WTC11 (cell line): ENCODE results near the gene RFX6. TPM values are rescaled to one million over a fixed set of nuclear protein-coding genes. Genes with fewer than 3 reads are reported as not detected.

ENCODE experiments used
- ATAC-seq: fragments of 200-7000 bp; cut with Tn5 transposase; 2 replicates; pipeline ENCODE4 v1.10.0; 2021; ENCODE audit warnings: mild to moderate bottlenecking, moderate library complexity
- CTCF ChIA-PET: fragments of 300-600 bp; sonication (Branson Sonifier 250); formaldehyde crosslinking; loops from one replicate; lab custom pipeline; 2021; ENCODE audit warnings: antibody characterized with exemption; lab: Charles Lee
- POLR2A ChIA-PET: fragments of 350-600 bp; sonication (Branson Sonifier 250); formaldehyde crosslinking; loops from one replicate; lab custom pipeline; 2021; ENCODE audit warnings: antibody characterized with exemption; lab: Charles Lee
- DNase-seq: peaks from one replicate; pipeline ENCODE4 v3.0.0; 2021; ENCODE audit warnings: low spot score
- H3K27ac Mint-ChIP-seq: 2 replicates; pipeline ENCODE4 v1.8.0; 2021; ENCODE audit warnings: mixed read lengths
- H3K27me3 Mint-ChIP-seq: 2 replicates; pipeline ENCODE4 v1.8.0; 2021; ENCODE audit warnings: low read depth, mild to moderate bottlenecking, moderate library complexity, mixed read lengths
- H3K36me3 Mint-ChIP-seq: 2 replicates; pipeline ENCODE4 v1.8.0; 2021; ENCODE audit warnings: mixed read lengths
- H3K4me1 Mint-ChIP-seq: 2 replicates; pipeline ENCODE4 v1.8.0; 2022; ENCODE audit warnings: mixed read lengths
- H3K4me3 Mint-ChIP-seq: 2 replicates; pipeline ENCODE4 v1.8.0; 2021; ENCODE audit warnings: mild to moderate bottlenecking, moderate library complexity, mixed read lengths
- H3K9me3 Mint-ChIP-seq: 2 replicates; pipeline ENCODE4 v1.8.0; 2021; ENCODE audit warnings: mixed read lengths
- ESRRA ChIP-seq: sonication (generic); formaldehyde crosslinking; IDR thresholded peaks from 2 replicates; pipeline ENCODE4 v1.8.1; 2022; ENCODE audit warnings: mild to moderate bottlenecking, missing genetic modification reagents, borderline replicate concordance
- ETV6 ChIP-seq: sonication (generic); formaldehyde crosslinking; IDR thresholded peaks from 2 replicates; pipeline ENCODE4 v1.8.1; 2022; ENCODE audit warnings: mild to moderate bottlenecking, missing genetic modification reagents
- FOXK1 ChIP-seq: sonication (generic); formaldehyde crosslinking; IDR thresholded peaks from 2 replicates; pipeline ENCODE4 v1.8.0; 2022; ENCODE audit warnings: mild to moderate bottlenecking, moderate library complexity, missing genetic modification reagents
- IRF2 ChIP-seq: sonication (generic); formaldehyde crosslinking; IDR thresholded peaks from 2 replicates; pipeline ENCODE4 v1.8.0; 2022; ENCODE audit warnings: low read depth, missing genetic modification reagents, borderline replicate concordance
- JUN ChIP-seq: sonication (generic); formaldehyde crosslinking; IDR thresholded peaks from 2 replicates; pipeline ENCODE4 v1.8.0; 2023; ENCODE audit warnings: mild to moderate bottlenecking, missing genetic modification reagents
- MYBL2 ChIP-seq: sonication (generic); formaldehyde crosslinking; IDR thresholded peaks from 2 replicates; pipeline ENCODE4 v1.8.1; 2023; ENCODE audit warnings: mild to moderate bottlenecking, moderate library complexity, missing genetic modification reagents
- NFYB ChIP-seq: sonication (generic); formaldehyde crosslinking; conservative IDR thresholded peaks from 2 replicates; pipeline ENCODE4 v1.8.0; 2022; ENCODE audit warnings: low read depth, missing genetic modification reagents
- RELA ChIP-seq: sonication (generic); formaldehyde crosslinking; IDR thresholded peaks from 2 replicates; pipeline ENCODE4 v1.8.1; 2022; ENCODE audit warnings: missing genetic modification reagents, mild to moderate bottlenecking, borderline replicate concordance
- TEAD1 ChIP-seq: sonication (generic); formaldehyde crosslinking; IDR thresholded peaks from 2 replicates; pipeline ENCODE4 v1.8.0; 2022; ENCODE audit warnings: mild to moderate bottlenecking, missing genetic modification reagents
- ZBTB43 ChIP-seq: sonication (generic); formaldehyde crosslinking; IDR thresholded peaks from 2 replicates; pipeline ENCODE4 v1.8.1; 2023; ENCODE audit warnings: mild to moderate bottlenecking, missing genetic modification reagents
- ZMAT4 ChIP-seq: fragments of 250-450 bp; sonication (Bioruptor Pico); IDR thresholded peaks from 2 replicates; pipeline ENCODE4 v1.9.0; 2021; ENCODE audit warnings: mild to moderate bottlenecking
- ZNF138 ChIP-seq: sonication (generic); formaldehyde crosslinking; conservative IDR thresholded peaks from 2 replicates; pipeline ENCODE4 v1.8.1; 2022; ENCODE audit warnings: mild to moderate bottlenecking, moderate library complexity, missing genetic modification reagents
- ZNF317 ChIP-seq: sonication (generic); formaldehyde crosslinking; IDR thresholded peaks from 2 replicates; pipeline ENCODE4 v1.8.1; 2023; ENCODE audit warnings: low read depth, mild to moderate bottlenecking, moderate library complexity, missing genetic modification reagents, borderline replicate concordance
- ZNF416 ChIP-seq: fragments of 250-450 bp; sonication (Bioruptor Pico); IDR thresholded peaks from 2 replicates; pipeline ENCODE4 v1.9.0; 2021; ENCODE audit warnings: mild to moderate bottlenecking, inconsistent platforms
- total RNA-seq: library from RNA; stranded (reverse); gene quantifications from 3 replicates; pipeline ENCODE4 v1.2.3, GENCODE V29; 2021
- TF ChIP-seq, protein P1 (sequence below): fragments of 250-450 bp; sonication (Bioruptor Pico); IDR thresholded peaks from 2 replicates; pipeline ENCODE4 v1.9.0; 2021; ENCODE audit warnings: mild to moderate bottlenecking, borderline replicate concordance
- TF ChIP-seq, protein P2 (sequence below): sonication (generic); formaldehyde crosslinking; IDR thresholded peaks from 2 replicates; pipeline ENCODE4 v1.8.1; 2023; ENCODE audit warnings: mild to moderate bottlenecking, missing genetic modification reagents

The RFX6 gene
- total RNA-seq, 1 experiment from 2014 or later: not detected

GRCh38 chr6:116872771-116873170, 4.3 kb upstream of the RFX6 start:
- Mint-ChIP-seq H3K9me3 (peaks cover 21% of the 10 kb centered on the region), H3K27me3 (peaks cover 53% of the 10 kb centered on the region), H3K27ac (no peak overlapping the region), H3K4me1 (peaks cover 7% of the 10 kb centered on the region), H3K4me3 (no peak overlapping the region), H3K36me3 (peaks cover 8% of the 10 kb centered on the region; the same call in 1 of the 2 replicates)
- no peak for TF ChIP-seq RELA (CRISPR knock-in tag)
- TF ChIP-seq TEAD1 (CRISPR knock-in tag): no peak
- TF ChIP-seq, protein P1, sequence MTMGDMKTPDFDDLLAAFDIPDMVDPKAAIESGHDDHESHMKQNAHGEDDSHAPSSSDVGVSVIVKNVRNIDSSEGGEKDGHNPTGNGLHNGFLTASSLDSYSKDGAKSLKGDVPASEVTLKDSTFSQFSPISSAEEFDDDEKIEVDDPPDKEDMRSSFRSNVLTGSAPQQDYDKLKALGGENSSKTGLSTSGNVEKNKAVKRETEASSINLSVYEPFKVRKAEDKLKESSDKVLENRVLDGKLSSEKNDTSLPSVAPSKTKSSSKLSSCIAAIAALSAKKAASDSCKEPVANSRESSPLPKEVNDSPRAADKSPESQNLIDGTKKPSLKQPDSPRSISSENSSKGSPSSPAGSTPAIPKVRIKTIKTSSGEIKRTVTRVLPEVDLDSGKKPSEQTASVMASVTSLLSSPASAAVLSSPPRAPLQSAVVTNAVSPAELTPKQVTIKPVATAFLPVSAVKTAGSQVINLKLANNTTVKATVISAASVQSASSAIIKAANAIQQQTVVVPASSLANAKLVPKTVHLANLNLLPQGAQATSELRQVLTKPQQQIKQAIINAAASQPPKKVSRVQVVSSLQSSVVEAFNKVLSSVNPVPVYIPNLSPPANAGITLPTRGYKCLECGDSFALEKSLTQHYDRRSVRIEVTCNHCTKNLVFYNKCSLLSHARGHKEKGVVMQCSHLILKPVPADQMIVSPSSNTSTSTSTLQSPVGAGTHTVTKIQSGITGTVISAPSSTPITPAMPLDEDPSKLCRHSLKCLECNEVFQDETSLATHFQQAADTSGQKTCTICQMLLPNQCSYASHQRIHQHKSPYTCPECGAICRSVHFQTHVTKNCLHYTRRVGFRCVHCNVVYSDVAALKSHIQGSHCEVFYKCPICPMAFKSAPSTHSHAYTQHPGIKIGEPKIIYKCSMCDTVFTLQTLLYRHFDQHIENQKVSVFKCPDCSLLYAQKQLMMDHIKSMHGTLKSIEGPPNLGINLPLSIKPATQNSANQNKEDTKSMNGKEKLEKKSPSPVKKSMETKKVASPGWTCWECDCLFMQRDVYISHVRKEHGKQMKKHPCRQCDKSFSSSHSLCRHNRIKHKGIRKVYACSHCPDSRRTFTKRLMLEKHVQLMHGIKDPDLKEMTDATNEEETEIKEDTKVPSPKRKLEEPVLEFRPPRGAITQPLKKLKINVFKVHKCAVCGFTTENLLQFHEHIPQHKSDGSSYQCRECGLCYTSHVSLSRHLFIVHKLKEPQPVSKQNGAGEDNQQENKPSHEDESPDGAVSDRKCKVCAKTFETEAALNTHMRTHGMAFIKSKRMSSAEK (CRISPR knock-in tag): no peak
- no peak for TF ChIP-seq FOXK1 (CRISPR knock-in tag)
- TF ChIP-seq ETV6 (CRISPR knock-in tag): no peak
- no peak for TF ChIP-seq IRF2
- no peak for TF ChIP-seq ZNF416 (CRISPR knock-in tag)
- no peak for TF ChIP-seq NFYB
- no peak for TF ChIP-seq ZNF138
- TF ChIP-seq MYBL2 (CRISPR knock-in tag): no peak
- no peak for TF ChIP-seq ESRRA (CRISPR knock-in tag)
- no peak for TF ChIP-seq JUN (CRISPR knock-in tag)
- TF ChIP-seq ZMAT4 (CRISPR knock-in tag): no peak
- TF ChIP-seq ZBTB43 (CRISPR knock-in tag): no peak
- TF ChIP-seq ZNF317 (CRISPR knock-in tag): no peak
- POLR2A ChIA-PET: no interaction called here
- CTCF ChIA-PET: no interaction called here
- DNase-seq (no peak), ATAC-seq (no peak)

DNA sequence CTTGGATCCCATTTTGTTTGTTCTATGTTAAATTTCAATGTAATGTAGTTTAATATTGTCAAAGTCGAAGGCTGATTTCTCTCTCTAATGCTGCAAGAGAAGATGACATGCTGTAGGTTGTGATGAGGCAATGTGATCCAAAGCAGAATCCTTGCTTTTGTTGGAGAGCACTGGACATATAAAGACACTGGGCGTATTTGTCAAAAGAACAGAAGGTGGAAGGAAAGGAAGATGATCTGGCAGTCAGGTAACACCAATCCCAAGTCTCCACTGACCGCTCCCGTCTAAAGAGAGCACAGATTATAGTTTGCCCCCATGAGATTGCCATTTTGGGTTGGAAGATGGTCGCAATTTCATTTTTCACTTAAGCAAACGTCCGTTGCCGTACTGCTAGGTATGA, 935 bp upstream of the RFX6 start:
- no peak for ATAC-seq
- TF ChIP-seq JUN (CRISPR knock-in tag): no peak
- TF ChIP-seq ZNF317 (CRISPR knock-in tag): no peak
- TF ChIP-seq NFYB: no peak
- TF ChIP-seq, protein P2, sequence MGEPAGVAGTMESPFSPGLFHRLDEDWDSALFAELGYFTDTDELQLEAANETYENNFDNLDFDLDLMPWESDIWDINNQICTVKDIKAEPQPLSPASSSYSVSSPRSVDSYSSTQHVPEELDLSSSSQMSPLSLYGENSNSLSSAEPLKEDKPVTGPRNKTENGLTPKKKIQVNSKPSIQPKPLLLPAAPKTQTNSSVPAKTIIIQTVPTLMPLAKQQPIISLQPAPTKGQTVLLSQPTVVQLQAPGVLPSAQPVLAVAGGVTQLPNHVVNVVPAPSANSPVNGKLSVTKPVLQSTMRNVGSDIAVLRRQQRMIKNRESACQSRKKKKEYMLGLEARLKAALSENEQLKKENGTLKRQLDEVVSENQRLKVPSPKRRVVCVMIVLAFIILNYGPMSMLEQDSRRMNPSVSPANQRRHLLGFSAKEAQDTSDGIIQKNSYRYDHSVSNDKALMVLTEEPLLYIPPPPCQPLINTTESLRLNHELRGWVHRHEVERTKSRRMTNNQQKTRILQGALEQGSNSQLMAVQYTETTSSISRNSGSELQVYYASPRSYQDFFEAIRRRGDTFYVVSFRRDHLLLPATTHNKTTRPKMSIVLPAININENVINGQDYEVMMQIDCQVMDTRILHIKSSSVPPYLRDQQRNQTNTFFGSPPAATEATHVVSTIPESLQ (CRISPR knock-in tag): no peak
- no peak for DNase-seq
- peaks cover 9% of the 10 kb centered on the region for H3K4me1 Mint-ChIP-seq
- POLR2A ChIA-PET: no interaction called here
- H3K36me3 Mint-ChIP-seq: peaks cover 8% of the 10 kb centered on the region; the same call in 1 of the 2 replicates
- peaks cover 17% of the 10 kb centered on the region for H3K9me3 Mint-ChIP-seq
- no peak overlapping the region for H3K27ac Mint-ChIP-seq
- CTCF ChIA-PET: interaction anchor here (0.9 to 2.0 kb wide), 2 partner anchors 111 to 392 kb away, joined by 4 to 12 read pairs; partner anchors contain the start of gene FAM162B
- H3K4me3 Mint-ChIP-seq: peak overlapping the region; percentile 91
- H3K27me3 Mint-ChIP-seq: peaks cover 58% of the 10 kb centered on the region
